Endothelial cell of hepatic sinusoid (primary cell): ENCODE measurements around the gene OSTF1.

ENCODE experiments used
- in situ Hi-C: cut with HindIII; loops from 2 replicates; pipeline ENCODE4 v1.10.0; 2017; ENCODE audit warnings: low sequenced_read_pairs

Gene OSTF1

DNA sequence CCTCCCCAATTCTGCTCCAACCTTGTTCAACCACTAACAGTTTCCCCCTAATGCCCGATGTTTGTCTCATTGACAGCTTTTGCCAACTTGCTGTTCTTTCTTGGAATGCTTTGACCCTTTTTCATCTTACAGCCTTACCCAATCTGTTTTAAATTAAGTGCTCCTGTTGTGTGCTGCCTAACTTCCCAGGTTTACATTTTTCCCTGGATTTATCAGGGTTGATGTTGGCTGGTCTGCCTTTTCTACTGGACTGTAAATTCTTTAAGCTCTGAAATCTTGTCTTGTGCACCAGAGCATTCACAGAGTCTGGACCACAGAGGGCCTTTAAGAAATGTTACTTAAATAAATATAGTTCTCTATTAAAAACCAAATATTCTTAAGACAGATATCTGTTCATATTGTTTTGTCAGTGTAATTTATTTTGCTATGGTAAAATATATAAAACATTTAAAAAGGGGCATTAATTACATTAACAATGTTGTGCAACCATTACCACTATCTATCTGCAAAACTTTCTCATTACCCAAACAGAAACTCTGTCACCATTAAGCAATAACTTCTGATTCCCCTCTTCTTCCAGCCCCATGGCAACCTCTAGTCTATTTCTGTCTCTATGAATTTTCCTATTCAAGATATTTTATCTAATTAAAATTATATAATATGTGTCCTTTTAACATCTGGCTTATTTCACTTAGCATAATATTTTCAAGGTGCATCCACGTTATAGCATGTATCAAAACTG is 73.0 kb downstream of the OSTF1 start:
- in situ Hi-C loops = no loop called here

DNA sequence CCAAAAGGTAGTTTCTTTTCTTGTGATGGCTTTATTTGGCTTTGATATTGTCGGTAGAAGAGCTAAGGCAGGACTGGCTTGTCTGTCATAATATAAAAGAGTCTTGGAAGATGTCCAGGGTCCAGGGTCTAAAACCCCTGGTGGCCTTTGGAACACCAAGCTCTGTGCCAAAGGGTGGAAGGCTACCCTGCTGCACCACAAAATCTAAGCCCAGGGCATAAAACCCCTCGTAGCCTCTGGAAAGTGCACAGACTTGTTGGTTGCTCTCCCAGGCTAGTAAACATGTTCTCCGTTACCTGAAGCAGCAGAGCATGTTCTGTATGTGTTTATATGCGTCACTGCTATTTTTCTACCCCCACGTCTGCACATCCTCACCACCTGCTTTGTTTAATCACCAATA is 75.5 kb downstream of the OSTF1 start:
- in situ Hi-C loops = no loop called here

DNA sequence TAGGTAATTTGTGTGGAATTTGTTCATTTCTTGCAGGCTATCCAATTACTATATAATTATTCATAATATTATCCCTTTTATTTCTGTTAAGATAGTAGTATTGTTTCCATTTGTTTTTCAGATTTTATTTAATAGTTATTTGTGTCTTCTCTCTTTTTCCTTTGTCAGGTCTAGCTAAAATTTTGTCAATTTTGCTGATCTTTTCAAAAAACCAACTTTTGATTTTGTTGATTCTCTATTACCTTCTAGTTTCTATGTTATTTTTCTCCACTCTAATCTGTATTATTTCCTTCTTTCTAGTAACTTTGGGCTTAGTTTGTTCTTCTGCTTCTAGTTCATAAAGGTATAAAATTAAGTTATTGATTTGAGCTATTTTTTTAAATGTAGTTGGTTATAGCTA is 76.3 kb downstream of the OSTF1 start:
- in situ Hi-C loops = no loop called here

DNA sequence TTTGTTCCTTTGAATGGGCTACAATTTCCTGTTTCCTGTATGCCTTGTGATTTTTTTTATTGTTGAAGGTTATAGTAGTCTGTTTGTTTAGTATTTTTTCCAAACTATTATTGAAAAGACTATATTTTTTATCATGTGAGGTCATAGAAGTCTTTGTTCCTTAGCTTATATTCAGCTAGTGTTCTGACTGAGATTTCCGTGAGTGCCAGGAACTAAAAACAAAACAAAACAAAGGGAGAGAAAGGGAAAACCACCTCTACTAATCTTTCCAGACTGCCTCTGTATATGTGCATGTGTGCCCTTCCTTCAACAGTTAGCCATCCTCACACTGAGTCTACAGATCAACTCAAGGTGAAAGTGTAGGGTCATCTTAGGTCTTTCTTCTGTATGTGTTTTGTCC is 79.0 kb downstream of the OSTF1 start:
- in situ Hi-C loops = no loop called here

DNA sequence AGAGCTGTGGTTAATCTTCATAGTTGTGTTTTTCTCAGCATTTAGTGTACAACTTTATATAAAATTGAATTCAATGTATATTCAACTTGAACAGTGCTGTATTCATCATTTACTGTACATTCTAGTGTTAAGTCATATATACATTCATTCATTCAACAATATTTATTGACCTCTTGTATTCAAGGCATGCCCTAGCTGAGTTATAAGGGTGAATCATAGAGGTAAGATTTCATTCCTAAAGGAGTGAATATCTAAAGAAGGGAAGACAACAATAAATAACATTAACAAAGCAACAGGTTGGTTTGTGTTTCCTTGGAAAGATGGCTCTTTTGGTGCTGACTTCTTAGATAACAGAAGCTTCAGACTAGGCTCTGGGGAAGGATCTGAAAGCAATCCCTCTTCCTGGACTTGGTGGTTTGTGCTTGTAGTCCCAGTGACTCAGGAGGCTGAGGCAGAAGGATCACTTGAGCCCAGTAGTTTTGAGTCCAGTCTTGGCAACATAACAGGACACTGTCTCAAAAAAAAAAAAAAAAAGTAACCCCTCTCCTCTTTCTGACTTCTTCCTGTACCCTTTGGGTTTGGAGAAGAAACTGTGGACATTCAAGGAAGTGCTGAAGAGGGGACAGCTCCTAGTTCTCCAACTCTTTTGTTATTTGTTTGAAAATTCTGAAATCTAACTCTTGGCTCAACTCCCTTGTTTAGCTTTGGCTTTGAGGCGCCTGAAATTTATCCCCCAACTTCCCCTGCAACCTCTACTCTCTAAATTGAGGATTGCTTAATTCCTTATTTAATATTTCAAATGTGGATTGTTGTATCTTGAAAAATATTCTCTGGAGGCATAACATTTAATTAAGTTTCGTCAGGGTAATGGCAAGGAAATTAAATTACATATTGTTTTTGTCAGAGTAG is 80.2 kb downstream of the OSTF1 start:
- in situ Hi-C loops = no loop called here

DNA sequence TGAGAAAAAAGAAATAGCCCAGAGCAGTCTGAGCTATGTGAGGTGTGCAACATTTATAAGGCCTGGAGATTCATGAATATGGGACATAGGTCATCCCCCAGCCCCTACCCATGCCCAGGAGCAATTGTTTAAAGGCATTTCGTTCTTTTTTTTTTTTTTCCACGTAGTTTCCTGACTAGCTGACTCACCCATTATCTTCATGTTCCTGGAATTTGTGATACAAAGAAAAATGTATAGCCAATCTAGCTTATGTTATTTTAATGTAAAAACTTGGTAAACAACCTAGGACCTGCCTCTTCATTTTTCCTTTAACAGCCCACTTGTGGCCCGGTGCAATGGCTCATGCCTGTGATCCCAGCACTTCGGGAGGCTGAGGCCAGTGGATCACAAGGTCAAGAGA is 81.3 kb downstream of the OSTF1 start:
- in situ Hi-C loops = no loop called here

DNA sequence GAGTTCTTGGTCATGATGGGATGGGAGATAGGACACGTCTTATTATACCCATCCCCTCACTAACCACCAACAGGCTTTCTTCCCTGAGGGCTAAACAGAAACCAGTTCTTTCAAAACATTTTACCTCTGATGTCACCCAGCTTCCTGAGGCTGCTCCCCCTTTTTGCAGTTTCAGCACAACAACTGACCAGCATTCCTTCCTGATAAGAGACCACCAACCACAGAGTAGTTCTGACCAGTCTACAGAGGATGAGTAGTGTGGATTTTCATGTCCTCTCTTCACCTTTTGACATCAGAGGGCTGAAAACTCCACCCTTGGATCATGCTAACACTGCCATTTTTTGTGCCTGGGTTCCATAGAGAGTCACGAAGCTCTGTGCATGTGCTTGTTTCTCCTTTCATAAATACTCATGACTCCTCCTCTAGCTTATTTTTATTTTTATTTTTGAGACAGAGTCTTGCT is 82.6 kb downstream of the OSTF1 start:
- in situ Hi-C loops = no loop called here

DNA sequence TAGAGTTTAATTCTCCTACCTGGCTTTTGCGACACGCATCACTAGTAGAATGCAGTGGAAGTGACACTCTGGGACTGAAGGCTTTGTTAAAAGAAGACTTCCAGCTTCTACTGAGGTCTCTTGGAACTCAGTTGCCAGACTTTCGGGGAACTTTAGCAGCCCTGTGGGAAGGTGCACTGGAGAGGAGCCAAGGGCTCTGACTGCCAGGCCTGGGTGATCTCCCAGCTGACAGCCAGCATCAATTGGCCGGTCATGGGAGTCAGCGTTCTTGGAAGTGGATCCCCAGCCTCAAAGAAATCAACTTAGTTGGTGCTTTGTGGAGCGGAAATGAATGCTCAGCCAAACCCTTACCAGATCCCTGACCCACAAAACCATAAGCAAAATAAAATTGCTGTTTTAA is 87.1 kb downstream of the OSTF1 start:
- in situ Hi-C loops = no loop called here

DNA sequence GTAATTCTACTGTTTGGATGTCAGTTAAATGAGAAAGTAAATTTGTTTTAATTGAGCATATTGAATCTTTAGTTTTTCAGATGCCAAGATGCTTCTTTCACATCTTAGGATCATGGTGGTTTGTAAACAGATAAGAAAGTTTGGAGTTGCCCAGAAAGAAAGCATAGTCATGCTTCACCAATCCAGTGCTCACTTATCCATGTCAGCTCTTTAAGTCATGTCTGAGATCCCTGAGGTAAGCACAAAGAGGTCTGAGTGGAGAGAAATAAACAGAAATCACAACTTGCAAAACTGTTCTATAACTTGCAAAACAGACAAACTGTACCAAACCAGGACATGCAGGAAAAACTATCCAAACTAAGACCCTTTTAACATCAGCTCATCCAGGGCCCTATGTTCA is 87.7 kb downstream of the OSTF1 start:
- in situ Hi-C loops = no loop called here

DNA sequence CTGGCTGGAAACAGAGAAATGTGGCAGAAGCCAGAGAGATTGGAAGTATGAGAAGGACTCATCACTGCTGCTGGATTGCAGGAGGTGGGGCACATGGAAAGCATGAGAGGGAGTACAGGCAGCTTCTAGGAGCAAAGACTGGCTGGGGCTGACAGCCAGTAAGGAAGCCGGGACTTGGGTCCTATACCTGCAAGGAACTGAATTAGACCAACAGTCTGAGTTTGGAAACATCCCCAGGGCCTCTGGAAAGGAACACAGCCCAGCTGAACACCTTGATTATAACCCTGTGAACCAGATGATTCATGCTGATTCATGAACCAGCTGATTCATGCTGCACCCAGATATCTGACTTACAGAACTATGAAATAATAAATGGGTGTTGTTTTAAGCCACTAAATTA is 93.4 kb downstream of the OSTF1 start:
- in situ Hi-C loops = no loop called here

DNA sequence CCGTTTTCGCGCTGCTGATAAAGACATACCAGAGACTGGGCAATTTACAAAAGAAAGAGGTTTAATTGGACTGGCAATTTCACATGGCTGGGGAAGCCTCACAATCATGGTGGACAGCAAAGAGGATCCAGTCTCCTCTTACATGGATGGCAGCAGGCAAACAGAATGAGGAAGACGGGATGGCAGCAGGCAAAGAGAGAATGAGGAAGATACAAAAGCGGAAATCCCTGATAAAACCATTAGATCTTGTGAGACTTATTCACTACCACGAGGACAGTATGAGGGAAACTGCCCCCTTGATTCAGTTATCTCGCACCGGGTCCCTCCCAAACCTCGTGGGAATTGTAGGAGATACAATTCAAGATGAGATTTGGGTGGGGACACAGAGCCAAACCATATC is 95.0 kb downstream of the OSTF1 start:
- in situ Hi-C loops = no loop called here

DNA sequence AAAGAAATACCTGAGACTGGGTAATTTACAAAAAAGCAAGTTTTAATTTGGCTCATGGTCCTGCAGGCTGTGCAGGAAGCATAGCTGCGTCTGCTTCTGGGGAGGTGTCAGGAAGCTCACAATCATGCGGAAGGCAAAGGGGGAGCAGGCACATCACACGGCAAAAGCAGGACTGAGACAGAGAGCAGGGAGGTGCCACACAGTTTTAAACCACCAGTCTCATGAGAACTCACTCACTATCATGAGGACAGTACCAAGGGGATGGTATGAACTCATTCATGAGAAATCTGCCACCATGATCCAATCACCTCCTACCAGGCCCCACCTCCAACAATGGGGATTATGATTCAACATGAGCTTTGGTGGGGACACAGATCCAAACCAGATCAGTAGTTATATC is 96.2 kb downstream of the OSTF1 start:
- in situ Hi-C loops = no loop called here

DNA sequence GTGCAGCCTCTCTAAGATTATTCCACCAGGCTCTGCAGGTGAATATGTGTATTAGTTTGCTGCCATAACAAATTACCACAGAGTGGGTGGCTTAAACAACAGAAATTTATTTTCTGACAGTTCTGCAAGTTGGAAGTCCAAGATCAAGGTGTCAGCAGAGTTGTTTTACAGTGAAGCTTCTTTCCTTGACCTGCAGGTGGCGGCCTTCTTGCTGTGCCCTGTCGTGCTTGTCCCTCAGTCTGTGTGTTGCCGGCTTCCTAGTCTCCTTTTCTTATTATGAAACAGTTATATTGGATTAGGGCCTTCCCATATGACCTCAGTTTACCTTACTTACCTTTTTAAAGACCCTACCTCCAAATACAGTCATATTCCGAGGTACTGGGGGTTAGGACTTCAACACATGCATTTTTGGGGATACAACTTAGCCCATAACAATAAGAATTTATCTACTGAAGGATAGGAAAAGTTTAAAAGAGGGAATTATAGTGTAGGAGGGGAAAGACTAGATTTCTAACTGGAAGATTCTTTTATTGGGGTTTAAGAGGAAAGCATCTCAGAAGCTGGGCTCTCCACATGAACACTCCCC is 97.4 kb downstream of the OSTF1 start:
- in situ Hi-C loops = no loop called here

DNA sequence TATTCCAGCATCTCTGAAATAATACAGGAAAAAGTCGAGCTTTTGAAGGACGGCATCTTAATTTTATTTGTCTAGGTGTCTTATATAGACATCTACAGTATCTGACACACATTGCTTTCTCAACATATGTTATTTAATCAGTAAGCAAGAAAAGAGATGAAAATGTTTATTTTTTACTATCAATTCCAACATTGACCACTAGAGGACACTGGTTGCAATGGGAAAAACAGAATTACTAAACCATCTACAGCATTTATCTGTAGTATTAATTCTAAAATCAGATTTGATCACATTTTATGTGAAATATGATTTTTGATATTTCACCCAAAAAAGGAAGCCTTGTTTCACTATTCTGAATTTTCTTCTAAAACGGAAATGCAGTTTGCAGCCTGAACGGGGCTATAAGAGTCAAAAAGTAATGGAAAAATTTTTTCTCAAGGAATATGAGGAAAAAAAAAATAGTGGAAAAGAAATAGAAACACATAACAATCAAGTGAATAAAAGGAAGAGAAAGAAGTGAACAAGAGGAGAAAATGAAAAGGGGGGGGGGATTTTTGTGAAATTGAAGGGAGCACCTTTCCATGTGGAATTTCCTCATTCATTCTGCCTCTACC is 98.6 kb downstream of the OSTF1 start:
- in situ Hi-C loops = no loop called here

DNA sequence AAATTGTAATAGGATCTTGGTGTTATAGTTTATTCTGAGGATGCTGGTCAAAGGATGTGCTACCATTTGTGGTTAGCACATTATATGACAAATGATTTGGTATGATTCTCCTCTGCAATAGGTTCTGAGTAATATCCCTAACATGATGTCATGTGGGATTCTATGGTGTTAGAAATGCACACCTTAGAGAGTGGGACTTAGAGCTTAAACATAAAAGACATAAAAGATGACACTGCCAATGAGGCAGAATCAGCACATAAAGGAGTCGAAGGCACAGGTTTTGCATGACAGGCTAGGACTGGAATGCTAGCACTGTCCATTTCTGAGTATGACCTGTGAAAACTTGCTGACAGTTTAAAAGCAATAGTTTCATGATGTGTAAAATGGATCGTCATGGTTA is 100.4 kb downstream of the OSTF1 start:
- in situ Hi-C loops = no loop called here

DNA sequence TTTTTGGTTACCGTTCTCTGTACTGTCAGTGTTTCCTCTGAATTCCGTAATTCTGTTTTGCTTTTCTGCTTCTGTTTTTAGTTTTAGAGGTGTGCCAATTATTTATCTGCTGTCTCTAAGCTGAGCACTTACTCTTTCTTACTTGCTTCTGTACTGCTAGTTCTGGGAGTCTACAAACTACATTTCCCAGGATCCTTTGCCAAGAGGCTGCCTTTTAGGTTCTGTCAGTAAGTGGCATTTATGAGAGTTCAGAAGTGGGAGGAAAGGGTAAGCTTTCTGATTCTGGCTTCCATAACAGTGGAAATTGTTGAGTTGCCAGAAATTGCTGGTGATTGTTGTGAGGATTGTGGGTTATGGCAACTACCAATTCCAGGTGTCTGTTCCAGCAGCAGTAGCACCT is 102.4 kb downstream of the OSTF1 start:
- in situ Hi-C loops = no loop called here
